Activated CD4-positive, alpha-beta T cell treated with anti-CD3 and anti-CD28 coated beads for 1 hour (primary cell): ENCODE data around the gene PAQR7.
A peak's percentile ranks its signal among the peaks of the same experiment; 100 is the strongest.

ENCODE experiments used
- DNase-seq: peaks from one replicate; pipeline ENCODE4 v3.0.0-alpha.2; 2020

Gene PAQR7

DNA sequence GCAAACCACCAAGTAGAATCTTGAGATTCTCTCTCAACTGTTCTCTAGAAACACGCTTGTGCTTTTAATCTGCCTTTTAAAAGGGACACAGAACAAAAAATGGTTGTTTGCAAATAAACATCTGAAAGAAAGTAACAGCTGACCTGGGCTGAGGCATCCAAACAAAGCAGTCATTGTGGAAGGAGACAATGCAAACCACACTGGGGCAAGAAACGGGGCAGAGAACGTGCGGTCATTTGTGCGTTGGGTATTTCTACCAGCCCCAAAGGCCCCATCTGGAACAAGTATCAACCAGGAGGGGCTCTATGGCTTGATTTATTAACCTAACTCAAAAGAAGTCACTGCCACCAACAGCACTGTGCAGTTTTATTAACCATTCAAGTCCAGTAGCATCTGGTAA is 24.7 kb upstream of the PAQR7 start:
- no peak for DNase-seq

DNA sequence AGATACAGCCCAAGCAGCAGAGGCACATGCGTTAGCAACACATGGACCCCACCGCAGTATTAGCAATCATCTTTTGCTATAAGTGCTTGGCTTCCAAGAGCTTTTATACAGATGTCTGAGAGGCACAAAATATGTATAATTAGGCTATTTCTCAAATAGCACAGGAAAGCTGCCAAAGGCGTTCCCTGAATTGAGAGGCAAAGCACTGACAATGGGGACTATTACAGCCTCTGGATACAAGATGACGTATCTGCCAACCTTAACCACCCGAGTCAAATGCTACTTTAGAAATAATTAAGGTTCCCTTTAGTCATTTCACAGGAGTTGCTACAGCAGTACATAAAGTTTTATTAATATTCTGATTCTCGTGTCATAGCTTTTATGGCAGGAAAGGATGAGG is 24.3 kb upstream of the PAQR7 start:
- DNase-seq = no peak

DNA sequence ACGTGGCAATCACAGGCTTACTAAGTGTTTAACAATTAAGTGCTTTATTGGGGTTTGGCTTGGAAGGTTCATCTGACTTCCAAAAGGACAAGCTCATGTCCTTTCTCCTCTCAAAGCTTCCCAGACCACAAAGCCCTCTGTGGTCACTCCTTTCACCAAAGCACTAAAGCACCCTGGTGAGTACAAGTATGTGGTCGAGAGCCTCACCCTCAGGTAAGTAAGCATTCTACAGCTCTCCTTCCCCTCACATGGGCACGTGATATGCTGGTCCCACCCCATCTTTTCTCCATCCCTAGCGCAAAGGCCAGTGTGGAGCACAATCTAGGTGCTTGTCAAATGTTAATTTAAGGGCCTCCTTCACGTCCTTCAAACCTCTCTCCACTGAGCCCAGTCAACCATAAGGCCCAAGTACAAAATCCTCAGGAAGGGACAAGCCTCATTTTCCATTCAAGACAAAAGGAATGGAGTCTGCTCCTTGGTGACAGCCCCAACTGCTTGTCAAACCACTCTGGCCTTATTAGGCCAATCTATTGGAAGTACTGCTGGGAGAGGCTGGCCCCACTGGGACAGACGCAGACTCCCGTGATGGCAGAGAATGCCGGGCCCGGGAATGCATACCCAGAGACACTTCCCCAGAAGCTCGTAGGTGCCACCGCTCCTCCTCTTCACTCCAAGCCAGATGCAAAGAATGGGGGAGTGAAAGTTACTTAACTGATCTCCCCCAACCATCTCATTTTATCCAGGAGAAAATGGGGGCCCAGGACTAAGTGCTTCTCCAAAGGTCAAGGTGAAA is 22.9 kb upstream of the PAQR7 start:
- DNase-seq = no peak

- DNase-seq = no peak
These were observed 22.2 kb upstream of the PAQR7 start for GRCh38 chr1:25897754-25898153.

DNA sequence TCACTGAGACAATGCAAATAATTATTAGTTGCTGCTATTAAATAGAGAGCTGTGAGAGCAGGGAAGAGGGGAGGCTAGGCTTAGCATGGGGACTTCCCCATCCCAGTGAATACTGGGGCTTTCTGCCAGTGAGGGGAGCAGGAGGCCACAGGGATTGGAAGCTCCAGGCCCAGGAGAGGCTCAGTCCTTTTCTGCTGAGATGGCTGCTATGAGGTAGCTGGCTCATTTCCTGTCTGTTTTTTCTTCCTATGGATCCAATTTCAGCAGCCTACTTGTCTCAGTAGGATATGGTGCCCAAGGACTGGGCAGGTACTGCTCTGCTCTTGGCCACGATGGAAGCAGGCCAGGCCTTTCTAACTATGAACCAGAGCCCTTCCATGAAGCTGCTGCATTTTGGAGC is 20.8 kb upstream of the PAQR7 start:
- DNase-seq = no peak

DNA sequence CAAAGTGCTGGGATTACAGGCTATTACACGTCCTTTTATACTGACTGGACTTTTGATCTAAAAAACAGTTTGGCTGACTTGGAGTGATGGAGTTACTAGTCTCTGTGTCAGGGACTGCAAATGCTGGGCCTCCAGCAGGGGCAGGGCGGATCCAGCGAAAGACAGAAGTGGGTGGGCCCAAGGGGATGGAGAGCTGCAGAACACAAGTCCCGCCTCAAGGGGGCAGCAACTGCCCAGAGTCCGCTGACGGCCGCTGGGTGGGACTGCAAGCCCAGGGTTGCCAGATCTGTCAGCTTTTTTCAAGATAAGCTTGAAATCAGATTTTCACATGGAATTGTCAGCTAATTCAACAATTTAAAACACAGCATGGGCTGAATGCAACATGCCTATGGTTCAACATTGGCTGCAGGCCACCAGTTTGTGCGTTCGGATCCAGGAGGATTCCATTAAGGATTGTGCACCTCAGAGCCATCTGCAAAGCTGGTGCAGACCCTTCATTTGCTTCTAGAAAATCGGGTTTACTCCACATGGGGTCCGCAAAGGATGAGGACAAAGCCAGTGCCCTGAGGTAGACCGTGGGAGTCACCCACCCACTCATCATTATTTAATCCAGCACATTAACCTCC is 20.0 kb upstream of the PAQR7 start:
- peak; percentile 87 for DNase-seq

DNA sequence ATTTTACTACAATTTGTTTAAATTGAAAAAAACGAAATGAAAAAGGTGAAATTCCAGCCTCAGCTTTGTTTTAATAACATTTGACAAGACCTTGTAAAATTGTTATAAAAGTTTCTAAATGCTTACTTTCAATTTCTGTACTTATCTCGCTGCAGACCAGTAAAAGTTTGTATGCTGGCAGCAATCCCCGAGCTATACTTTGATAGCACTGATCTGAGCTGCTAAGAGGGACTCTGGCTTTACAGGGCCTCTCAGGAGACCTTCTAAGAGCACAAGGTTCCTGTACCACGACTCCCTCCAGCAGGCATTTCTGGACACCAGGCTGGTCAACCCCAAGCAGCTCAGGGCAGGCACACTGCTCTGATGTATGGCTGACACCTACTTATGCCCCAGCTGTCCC is 17.6 kb upstream of the PAQR7 start:
- DNase-seq = no peak

DNA sequence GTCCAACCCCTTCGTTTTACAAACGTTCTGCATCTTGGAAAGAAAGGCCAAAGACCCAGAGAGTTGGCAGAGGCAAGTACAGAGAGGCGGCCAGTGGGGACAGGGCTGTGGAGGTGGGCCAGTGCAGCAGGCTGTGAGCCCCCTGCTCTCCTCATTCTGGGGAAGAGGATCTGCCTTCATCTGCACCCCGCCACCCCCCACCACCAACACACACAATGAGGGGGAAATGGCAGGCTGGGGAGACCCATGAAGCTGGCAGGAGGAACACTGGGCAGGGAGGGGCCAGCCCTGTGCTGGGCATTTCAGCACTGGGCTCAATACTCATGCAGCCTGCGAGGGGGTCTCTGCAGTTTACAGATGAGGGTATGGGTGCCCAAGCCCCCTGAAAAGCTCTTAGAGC is 16.1 kb upstream of the PAQR7 start:
- no peak for DNase-seq

DNA sequence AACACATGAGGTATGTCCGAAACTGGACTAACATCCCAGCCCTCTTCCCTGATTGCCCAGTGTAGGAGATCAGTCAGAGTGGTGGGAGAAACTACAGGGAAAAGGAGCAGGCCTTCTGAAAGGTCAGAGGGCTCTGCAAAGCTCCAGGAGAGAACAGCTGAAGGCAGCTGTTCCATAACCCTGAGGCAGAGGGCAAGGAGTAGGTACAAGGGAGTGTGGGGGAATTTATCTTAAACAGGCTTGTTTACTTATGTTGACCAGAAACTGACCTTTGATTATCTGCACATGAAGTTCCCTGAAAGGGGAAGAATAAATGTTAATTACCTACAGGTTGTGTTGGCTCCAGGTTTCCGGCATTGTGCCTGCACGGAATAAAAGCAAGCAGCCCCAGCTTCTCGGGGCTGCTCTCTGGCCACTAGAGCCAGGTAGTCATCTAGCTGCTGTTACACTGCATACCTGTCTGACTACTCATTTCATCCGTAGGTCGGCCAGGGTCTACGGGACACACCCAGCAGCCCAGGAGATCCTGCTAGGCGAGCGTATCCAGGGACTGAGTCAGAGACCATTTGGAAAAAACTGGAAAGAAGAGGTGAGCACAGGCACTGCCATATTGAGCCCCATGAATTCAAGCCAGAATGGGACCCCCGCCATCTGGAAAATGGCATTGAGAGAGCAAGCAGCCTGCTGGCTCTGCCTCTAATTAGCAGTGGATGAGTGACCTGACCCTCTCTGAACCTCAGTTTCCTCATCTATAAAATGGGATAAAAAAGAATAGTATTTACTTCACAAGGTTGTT is 14.9 kb upstream of the PAQR7 start:
- DNase-seq = no peak

DNA sequence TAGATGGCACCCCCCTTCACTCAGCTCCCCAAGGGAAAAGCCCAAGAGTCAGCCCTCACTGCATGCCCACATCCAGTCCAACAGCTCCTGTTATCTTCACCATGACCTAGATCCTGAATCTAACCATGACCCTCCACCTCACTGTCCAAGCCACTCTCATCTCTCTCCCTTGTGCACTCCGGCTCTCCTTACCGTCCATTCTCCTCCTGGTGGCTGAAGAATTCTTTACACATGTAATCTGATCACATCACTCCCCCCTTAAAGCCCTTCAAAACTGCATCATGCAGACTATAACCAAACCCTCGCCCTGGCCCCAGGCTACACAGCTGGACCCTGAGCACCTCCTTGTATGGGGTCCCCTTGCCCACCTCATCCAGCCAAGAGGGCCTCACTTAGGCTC is 14.0 kb upstream of the PAQR7 start:
- DNase-seq = no peak

DNA sequence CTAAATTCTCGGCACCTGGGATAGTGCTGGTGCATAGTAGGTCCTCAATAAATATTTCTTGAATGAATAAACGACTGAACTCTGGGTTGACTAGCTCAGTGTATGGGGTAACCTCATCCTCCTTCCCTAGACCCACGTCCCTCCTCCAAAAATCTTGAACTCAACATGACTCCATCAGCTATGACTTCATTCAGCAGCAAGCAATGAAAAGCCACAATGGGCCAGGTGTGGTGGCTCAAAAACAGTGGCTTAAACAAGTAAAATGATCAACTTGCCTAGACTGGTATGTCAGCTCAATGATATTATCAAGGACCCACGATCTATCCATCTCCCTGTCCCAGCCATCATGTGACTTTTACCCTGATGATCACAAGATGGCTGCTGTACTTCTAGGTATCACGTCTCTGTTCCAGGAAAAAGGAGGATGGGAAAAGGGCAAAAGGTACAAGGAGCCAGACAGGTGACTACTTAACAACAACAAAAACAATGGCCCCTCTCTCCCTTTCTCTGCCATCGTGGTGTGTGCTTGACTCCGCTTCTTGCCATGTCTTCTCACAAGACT is 13.0 kb upstream of the PAQR7 start:
- DNase-seq = no peak

GRCh38 chr1:25885602-25886001 is 10.1 kb upstream of the PAQR7 start:
- DNase-seq = no peak

DNA sequence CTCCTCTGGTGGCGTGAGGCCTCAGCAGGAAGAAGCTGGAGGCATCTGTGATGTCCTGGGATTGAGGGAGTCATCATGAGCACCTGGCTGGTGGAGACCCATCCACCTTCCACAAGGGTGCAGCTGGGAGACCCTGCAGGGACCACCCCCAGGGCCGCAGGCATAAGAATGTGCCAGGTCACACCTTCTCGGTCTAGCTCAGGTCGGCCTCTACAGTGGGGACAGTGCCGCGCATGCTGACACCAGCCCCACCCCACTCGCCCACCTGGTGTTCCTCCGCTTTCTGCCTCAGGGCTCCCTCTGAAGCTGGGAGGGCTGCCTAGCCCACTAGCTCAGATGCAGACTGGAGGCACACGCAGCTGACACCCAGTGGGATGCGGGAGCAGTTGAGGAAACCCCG is 5.8 kb upstream of the PAQR7 start:
- no peak for DNase-seq

GRCh38 chr1:25880518-25880917 is 5.0 kb upstream of the PAQR7 start:
- DNase-seq = no peak

DNA sequence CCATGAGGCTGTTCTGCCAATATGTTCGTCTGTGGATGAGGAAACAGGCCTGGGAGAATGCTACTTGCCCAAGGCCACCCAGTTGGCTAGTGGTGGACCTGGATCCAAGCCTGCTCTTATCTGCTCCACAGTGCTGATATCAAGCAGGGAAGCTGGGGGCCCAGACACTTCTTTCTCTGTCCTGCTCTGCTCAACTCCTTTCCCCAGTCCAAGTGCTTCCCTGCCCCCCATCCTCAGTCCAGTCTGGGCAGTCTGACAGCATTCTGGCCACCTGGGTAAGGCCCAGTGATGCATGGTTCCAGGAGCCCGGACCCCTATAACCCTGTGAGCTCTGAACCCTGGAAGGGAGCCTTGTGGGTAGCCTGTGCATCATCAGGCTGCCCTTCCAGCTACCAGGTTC is 4.2 kb upstream of the PAQR7 start:
- no peak for DNase-seq

DNA sequence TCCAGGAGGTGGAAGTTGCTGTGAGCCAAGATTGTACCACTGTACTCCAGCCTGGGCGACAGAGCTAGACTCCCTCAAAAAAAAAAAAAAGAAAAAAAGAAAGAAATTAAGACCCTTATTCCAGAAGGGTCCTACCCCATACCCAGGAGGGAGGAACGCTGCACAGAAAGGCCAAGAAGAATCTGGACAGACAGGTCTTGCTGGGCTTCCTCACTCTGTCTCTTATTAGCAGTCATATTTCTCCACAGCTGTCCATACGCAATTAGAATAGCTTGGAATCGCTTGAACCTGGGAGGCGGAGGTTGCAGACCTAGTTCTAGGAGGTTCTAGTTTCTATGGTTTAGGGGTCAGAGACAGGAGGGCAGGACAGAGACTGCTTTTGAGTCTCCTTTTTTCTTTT is 3.2 kb upstream of the PAQR7 start:
- DNase-seq = no peak

DNA sequence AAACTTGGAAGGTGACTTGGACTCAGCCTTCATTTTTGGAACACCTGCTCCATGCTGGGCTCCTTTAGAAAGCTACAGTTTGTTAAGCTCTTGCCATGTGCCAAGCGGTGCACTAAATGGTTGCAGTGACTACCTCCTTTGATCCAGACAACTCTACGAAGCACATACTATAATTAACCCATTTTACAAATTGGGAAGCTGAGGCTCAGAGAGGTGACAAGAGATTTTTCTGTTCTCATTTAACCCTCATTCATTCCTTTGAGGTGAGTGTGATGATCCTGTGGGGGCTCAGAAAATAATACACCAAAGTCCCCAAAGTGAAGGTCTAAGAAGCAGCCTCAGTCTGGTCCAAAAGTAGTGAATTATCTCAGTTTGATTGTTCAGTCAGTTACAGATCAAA is 1.6 kb upstream of the PAQR7 start:
- no peak for DNase-seq

- DNase-seq = no peak
These were observed 1.2 kb upstream of the PAQR7 start for GRCh38 chr1:25876693-25877077.

DNA sequence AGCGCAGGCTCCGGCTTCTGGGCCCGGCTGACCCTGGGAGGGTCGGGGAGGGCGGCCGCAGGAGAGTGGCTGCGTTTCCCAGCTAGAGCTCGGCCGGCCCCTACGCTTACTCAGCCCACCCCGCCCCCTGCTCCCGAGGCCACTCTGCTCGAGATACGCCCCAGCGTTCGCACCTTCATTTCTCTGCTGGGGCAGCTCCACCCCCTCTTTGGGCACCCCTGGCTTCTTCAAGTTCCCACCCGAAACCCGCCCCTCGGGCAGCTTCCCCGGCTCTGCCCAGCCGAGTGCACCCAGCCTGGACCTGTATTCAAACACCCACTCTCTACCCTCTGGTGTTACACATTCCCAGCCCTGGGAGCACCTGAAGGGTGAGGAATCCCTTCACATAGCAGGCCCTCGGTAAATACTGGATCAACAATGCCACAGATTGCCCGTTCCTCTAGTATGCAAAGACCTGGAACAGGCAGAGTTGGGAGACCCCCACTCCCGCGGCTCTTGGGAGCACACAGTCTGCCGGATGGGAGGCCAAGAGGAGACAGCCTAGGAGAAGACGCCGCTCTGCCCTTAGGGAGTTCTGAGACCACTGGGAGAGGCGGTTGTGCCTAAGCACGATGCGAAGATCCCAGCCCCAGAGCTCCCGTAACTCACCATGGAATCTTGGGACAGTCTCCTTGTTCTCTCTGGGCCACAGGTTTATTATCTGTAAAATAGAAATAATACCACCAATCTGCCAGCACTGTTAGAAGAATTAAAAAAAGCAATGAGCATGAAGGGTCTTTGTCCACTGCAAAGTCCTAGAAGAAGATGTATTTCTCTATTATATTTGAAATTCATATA is 566 bp upstream of the PAQR7 start:
- DNase-seq = no peak

- DNase-seq = no peak
These were observed 814 bp downstream of the PAQR7 start for GRCh38 chr1:25874635-25875153.

DNA sequence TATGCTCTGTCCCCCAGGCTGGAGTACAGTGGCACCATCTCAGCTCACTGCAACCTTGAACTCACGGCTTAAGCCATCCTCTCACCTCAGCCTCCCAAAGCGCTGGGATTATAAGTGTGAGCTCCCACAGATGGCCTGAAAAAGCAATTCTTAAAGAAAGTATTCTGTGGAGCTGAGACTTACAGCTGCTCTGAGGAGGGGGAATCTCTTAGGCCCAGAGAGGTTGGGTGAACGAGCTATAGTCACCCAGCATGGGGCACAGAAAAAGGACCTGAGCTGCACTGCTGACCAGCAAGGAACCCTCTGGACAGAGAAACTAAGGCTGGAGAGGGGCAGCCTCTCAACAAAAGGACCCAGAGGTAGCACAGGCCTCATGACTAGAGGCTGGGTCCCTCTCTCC is 1.3 kb downstream of the PAQR7 start:
- no peak for DNase-seq

DNA sequence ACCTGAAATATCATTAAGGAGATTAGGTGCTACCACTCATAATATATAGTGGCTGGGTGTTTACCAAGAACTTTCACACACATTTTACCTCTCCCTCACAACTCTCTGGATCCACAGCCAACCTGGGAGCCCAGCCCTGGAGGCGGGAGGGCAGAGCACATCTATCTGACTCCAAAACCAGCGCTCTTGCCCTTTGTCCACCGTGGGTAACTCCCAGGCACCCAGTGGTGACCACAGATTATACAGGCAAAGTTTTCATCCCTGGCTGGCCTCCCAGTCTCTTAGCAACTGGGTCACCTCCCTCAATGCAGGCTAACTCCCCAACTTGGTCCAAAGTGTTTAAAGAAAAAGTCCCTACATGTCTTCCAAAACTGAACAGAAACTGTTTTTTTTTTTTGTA is 2.4 kb downstream of the PAQR7 start:
- DNase-seq = no peak

GRCh38 chr1:25872713-25873112 is 2.8 kb downstream of the PAQR7 start:
- DNase-seq = no peak
